ENCODE data around the gene IHH. TPM values are rescaled to one million over a fixed set of nuclear protein-coding genes. Genes with fewer than 3 reads are reported as not detected.

IHH gene
- total RNA-seq, 1 donor from 2014 or later = 10.8 TPM

GRCh38 chr2:219099329-219099728 is 38.6 kb upstream of the IHH start:
- Mint-ChIP-seq H3K36me3 (peaks cover 3% of the 10 kb centered on the region), H3K27me3 (no peaks in the 10 kb centered on the region)

GRCh38 chr2:219095406-219095935 is 34.8 kb upstream of the IHH start:
- Mint-ChIP-seq H3K36me3 (peaks cover 4% of the 10 kb centered on the region), H3K9me3 (no peaks in the 10 kb centered on the region), H3K27ac (no peak overlapping the region), H3K27me3 (no peaks in the 10 kb centered on the region), H3K4me3 (no peak overlapping the region), H3K4me1 (ENCODE audit: unreplicated experiment) (peaks cover 4% of the 10 kb centered on the region)
- no peak for TF ChIP-seq CTCF (conservative IDR thresholded peaks at IDR 0.05)
- DNase-seq (ENCODE audit: extremely low spot score, unreplicated experiment) = no peak

More at GRCh38 chr2:219099329-219099728, 38.6 kb upstream of the IHH start:
- Mint-ChIP-seq H3K9me3 (no peaks in the 10 kb centered on the region), H3K4me1 (ENCODE audit: unreplicated experiment) (no peaks in the 10 kb centered on the region), H3K27ac (no peak overlapping the region), H3K4me3 (no peak overlapping the region)
- TF ChIP-seq CTCF (conservative IDR thresholded peaks at IDR 0.05) = no peak
- no peak for DNase-seq (ENCODE audit: extremely low spot score, unreplicated experiment)

GRCh38 chr2:219094171-219094570 is 33.5 kb upstream of the IHH start:
- Mint-ChIP-seq H3K4me1 (ENCODE audit: unreplicated experiment) (peaks cover 4% of the 10 kb centered on the region), H3K27me3 (no peaks in the 10 kb centered on the region), H3K4me3 (no peak overlapping the region), H3K9me3 (no peaks in the 10 kb centered on the region), H3K36me3 (peaks cover 7% of the 10 kb centered on the region), H3K27ac (no peak overlapping the region)
- no peak for TF ChIP-seq CTCF (conservative IDR thresholded peaks at IDR 0.05)
- no peak for DNase-seq (ENCODE audit: extremely low spot score, unreplicated experiment)

- peaks cover 17% of the 10 kb centered on the region for H3K4me1 Mint-ChIP-seq (ENCODE audit: unreplicated experiment)
- peaks cover 8% of the 10 kb centered on the region for H3K36me3 Mint-ChIP-seq
- H3K27ac Mint-ChIP-seq = no peak overlapping the region
- H3K9me3 Mint-ChIP-seq = no peaks in the 10 kb centered on the region
- no peak for TF ChIP-seq CTCF (conservative IDR thresholded peaks at IDR 0.05)
- H3K27me3 Mint-ChIP-seq = no peaks in the 10 kb centered on the region
- no peak for DNase-seq (ENCODE audit: extremely low spot score, unreplicated experiment)
- no peak overlapping the region for H3K4me3 Mint-ChIP-seq
Observed at GRCh38 chr2:219090436-219091299, 29.9 kb upstream of the IHH start.

- TF ChIP-seq CTCF (conservative IDR thresholded peaks at IDR 0.05) = no peak
- DNase-seq (ENCODE audit: extremely low spot score, unreplicated experiment) = no peak
- H3K4me1 Mint-ChIP-seq (ENCODE audit: unreplicated experiment) = peaks cover 17% of the 10 kb centered on the region
- no peak overlapping the region for H3K27ac Mint-ChIP-seq
- no peak overlapping the region for H3K4me3 Mint-ChIP-seq
- H3K9me3 Mint-ChIP-seq = no peaks in the 10 kb centered on the region
- no peaks in the 10 kb centered on the region for H3K27me3 Mint-ChIP-seq
- peaks cover 8% of the 10 kb centered on the region for H3K36me3 Mint-ChIP-seq
Observed at GRCh38 chr2:219089330-219089729, 28.6 kb upstream of the IHH start.
